GM18858 (cell line): ENCODE measurements around the gene UMAD1.

ENCODE experiments used
- ATAC-seq: cut with Tn5 transposase; IDR thresholded peaks from one replicate; pipeline ENCODE4 v1.9.1; 2021; ENCODE audit not compliant: unreplicated experiment

Gene UMAD1

GRCh38 chr7:7870555-7870954, 230.0 kb downstream of the UMAD1 start:
- no peak for ATAC-seq

GRCh38 chr7:7876419-7876818, 235.9 kb downstream of the UMAD1 start:
- ATAC-seq: no peak

GRCh38 chr7:7881581-7881980, 241.0 kb downstream of the UMAD1 start:
- ATAC-seq: no peak

GRCh38 chr7:7882888-7883287, 242.3 kb downstream of the UMAD1 start:
- no peak for ATAC-seq

- ATAC-seq: no peak
Observed at GRCh38 chr7:7883394-7883793, 242.8 kb downstream of the UMAD1 start.

- no peak for ATAC-seq
Observed at GRCh38 chr7:7884855-7885254, 244.3 kb downstream of the UMAD1 start.

GRCh38 chr7:7889791-7890568, 249.4 kb downstream of the UMAD1 start:
- ATAC-seq: no peak

GRCh38 chr7:7895004-7895650, 254.6 kb downstream of the UMAD1 start:
- no peak for ATAC-seq

GRCh38 chr7:7895754-7896153, 255.2 kb downstream of the UMAD1 start:
- ATAC-seq: no peak

GRCh38 chr7:7897509-7897908, 257.0 kb downstream of the UMAD1 start:
- ATAC-seq: no peak

GRCh38 chr7:7897949-7898515, 257.5 kb downstream of the UMAD1 start:
- ATAC-seq: no peak

- ATAC-seq: no peak
Observed at GRCh38 chr7:7902845-7903244, 262.3 kb downstream of the UMAD1 start.

GRCh38 chr7:7907306-7907705, 266.8 kb downstream of the UMAD1 start:
- no peak for ATAC-seq

- no peak for ATAC-seq
Observed at GRCh38 chr7:7908622-7909145, 268.1 kb downstream of the UMAD1 start.

GRCh38 chr7:7909376-7909775, 268.8 kb downstream of the UMAD1 start:
- no peak for ATAC-seq

GRCh38 chr7:7911369-7912123, 271.0 kb downstream of the UMAD1 start:
- ATAC-seq: no peak

- no peak for ATAC-seq
Observed at GRCh38 chr7:7912937-7913336, 272.4 kb downstream of the UMAD1 start.

GRCh38 chr7:7913504-7913903, 273.0 kb downstream of the UMAD1 start:
- no peak for ATAC-seq

- no peak for ATAC-seq
Observed at GRCh38 chr7:7914547-7914946, 274.0 kb downstream of the UMAD1 start.

GRCh38 chr7:7916064-7916463, 275.5 kb downstream of the UMAD1 start:
- no peak for ATAC-seq

- ATAC-seq: no peak
Observed at GRCh38 chr7:7917593-7917992, 277.0 kb downstream of the UMAD1 start.
